SU-DHL-6 (cell line): ENCODE measurements around the gene MYO9A.

Source experiments
- EZH2phosphoT487 ChIP-seq: fragments of 200-600 bp; sonication (generic), shearing (Covaris generic); conservative IDR thresholded peaks from 2 replicates; pipeline ENCODE4 v1.6.1; 2018; ENCODE audit warnings: mild to moderate bottlenecking, antibody characterized with exemption, low read length, moderate library complexity, mixed read lengths
- TF ChIP-seq, protein P1 (sequence below): fragments of 200-600 bp; sonication (generic); IDR thresholded peaks from one replicate; pipeline ENCODE4 v1.5.1; 2017; ENCODE audit warnings: antibody characterized with exemption, mild to moderate bottlenecking, low read length, moderate library complexity; ENCODE audit not compliant: insufficient read depth, poor library complexity, severe bottlenecking

DNA sequence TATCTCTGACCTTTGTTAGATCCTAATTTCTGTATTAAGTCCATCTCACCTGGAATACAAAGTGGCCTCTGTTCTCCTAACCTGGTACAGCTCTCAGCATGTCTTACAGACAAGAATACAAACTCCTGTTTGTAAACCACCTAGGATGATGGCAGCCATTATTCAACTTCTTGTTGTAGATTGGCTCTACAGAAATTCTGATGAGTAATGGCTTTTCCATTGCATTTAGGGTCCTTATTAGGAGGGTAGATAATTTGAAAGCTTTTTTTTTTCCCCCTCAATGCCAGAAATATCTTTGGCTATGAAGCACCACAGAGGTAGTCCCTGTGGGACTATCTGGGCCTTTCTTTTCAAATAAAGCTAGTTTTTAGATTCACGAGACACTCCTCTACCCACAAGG is 297.8 kb downstream of the MYO9A start:
- TF ChIP-seq, protein P1, sequence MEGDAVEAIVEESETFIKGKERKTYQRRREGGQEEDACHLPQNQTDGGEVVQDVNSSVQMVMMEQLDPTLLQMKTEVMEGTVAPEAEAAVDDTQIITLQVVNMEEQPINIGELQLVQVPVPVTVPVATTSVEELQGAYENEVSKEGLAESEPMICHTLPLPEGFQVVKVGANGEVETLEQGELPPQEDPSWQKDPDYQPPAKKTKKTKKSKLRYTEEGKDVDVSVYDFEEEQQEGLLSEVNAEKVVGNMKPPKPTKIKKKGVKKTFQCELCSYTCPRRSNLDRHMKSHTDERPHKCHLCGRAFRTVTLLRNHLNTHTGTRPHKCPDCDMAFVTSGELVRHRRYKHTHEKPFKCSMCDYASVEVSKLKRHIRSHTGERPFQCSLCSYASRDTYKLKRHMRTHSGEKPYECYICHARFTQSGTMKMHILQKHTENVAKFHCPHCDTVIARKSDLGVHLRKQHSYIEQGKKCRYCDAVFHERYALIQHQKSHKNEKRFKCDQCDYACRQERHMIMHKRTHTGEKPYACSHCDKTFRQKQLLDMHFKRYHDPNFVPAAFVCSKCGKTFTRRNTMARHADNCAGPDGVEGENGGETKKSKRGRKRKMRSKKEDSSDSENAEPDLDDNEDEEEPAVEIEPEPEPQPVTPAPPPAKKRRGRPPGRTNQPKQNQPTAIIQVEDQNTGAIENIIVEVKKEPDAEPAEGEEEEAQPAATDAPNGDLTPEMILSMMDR: no peak
- no peak for TF ChIP-seq EZH2phosphoT487
